Measurements from ENCODE around the gene SCN9A.

SCN9A gene

GRCh38 chr2:166239548-166239947 lies 136.2 kb downstream of the SCN9A start:
- H2AK5ac ChIP-seq (ENCODE audit: low read length, severe bottlenecking): no peak overlapping the region
- no peak overlapping the region for H2BK12ac ChIP-seq (ENCODE audit: low read length in 2 of 2)
- no peaks in the 10 kb centered on the region for H3K27me3 ChIP-seq (ENCODE audit: control insufficient read depth in 1 of 2, insufficient read depth in 1 of 2, low read length in 2 of 2)
- no peak overlapping the region for H3K4me2 ChIP-seq (ENCODE audit: low read length, poor library complexity, severe bottlenecking)
- peak overlapping the region in 1 of 2 experiments; percentile 45 for H3K4me3 ChIP-seq (ENCODE audit: insufficient read depth in 1 of 2, low read depth in 1 of 2, low read length in 2 of 2)
- no peak overlapping the region for H3K18ac ChIP-seq (ENCODE audit: low read depth in 1 of 2, low read length in 2 of 2)
- H3K14ac ChIP-seq (ENCODE audit: low read length in 2 of 2): no peak overlapping the region
- H3K4ac ChIP-seq (ENCODE audit: low read depth in 1 of 2, low read length in 2 of 2): no peak overlapping the region
- DNase-seq: peak; percentile 76
- no peak overlapping the region for H2BK15ac ChIP-seq (ENCODE audit: low read depth, poor library complexity, severe bottlenecking)
- H3K4me1 ChIP-seq (ENCODE audit: control insufficient read depth, insufficient read depth, low read depth, low read length): peaks cover 2% of the 10 kb centered on the region
- WGBS: 37% methylated on average over 3 of the region's 3 CpGs
- H2BK5ac ChIP-seq (ENCODE audit: low read depth, low read length, poor library complexity, severe bottlenecking): no peak overlapping the region
- H2BK120ac ChIP-seq (ENCODE audit: low read depth, low read length): no peak overlapping the region
- H3K27ac ChIP-seq (ENCODE audit: low read length, poor library complexity, severe bottlenecking): peak overlapping the region; percentile 24
- no peak overlapping the region for H3K23ac ChIP-seq (ENCODE audit: low read length in 2 of 2)
- H3K79me1 ChIP-seq (replicated peaks; ENCODE audit: low read length, poor library complexity, severe bottlenecking): no peaks in the 10 kb centered on the region
- no peak overlapping the region for H4K8ac ChIP-seq (ENCODE audit: low read length)
- peak overlapping the region; percentile 2 for H3K9ac ChIP-seq (ENCODE audit: low read length)
- H3K36me3 ChIP-seq (ENCODE audit: control insufficient read depth in 1 of 2, insufficient read depth in 2 of 2, low read depth in 1 of 2, low read length in 2 of 2): no peaks in the 10 kb centered on the region
- no peak overlapping the region for H4K91ac ChIP-seq (ENCODE audit: low read length)
- H2AFZ ChIP-seq (ENCODE audit: low read depth, low read length): peak overlapping the region; percentile 15
- H3K9me3 ChIP-seq (ENCODE audit: control insufficient read depth, low read length): no peaks in the 10 kb centered on the region

- no peak overlapping the region for H4K91ac ChIP-seq (ENCODE audit: low read length)
Observed at GRCh38 chr2:166238176-166238575, 137.6 kb downstream of the SCN9A start.

GRCh38 chr2:166234112-166234846 lies 141.5 kb downstream of the SCN9A start:
- Histone ChIP-seq H3K9ac (ENCODE audit: low read length) (peak overlapping the region; percentile 37), H3K4ac (ENCODE audit: low read depth in 1 of 2, low read length in 2 of 2) (no peak overlapping the region), H3K27me3 (ENCODE audit: control insufficient read depth in 1 of 2, insufficient read depth in 1 of 2, low read length in 2 of 2) (no peaks in the 10 kb centered on the region), H4K91ac (ENCODE audit: low read length) (no peak overlapping the region), H3K14ac (ENCODE audit: low read length in 2 of 2) (no peak overlapping the region), H4K8ac (ENCODE audit: low read length) (no peak overlapping the region), H3K79me1 (replicated peaks; ENCODE audit: low read length, poor library complexity, severe bottlenecking) (no peaks in the 10 kb centered on the region), H3K4me1 (ENCODE audit: control insufficient read depth, insufficient read depth, low read depth, low read length) (peaks cover 2% of the 10 kb centered on the region), H2BK15ac (ENCODE audit: low read depth, poor library complexity, severe bottlenecking) (no peak overlapping the region), H3K9me3 (ENCODE audit: control insufficient read depth, low read length) (no peaks in the 10 kb centered on the region), H2AK5ac (ENCODE audit: low read length, severe bottlenecking) (no peak overlapping the region), H3K4me3 (ENCODE audit: insufficient read depth in 1 of 2, low read depth in 1 of 2, low read length in 2 of 2) (no peak overlapping the region), H2BK120ac (ENCODE audit: low read depth, low read length) (no peak overlapping the region), H3K27ac (ENCODE audit: low read length, poor library complexity, severe bottlenecking) (peak overlapping the region; percentile 84), H3K23ac (ENCODE audit: low read length in 2 of 2) (no peak overlapping the region), H3K18ac (ENCODE audit: low read depth in 1 of 2, low read length in 2 of 2) (no peak overlapping the region), H2BK5ac (ENCODE audit: low read depth, low read length, poor library complexity, severe bottlenecking) (peak overlapping the region; percentile 79), H3K36me3 (ENCODE audit: control insufficient read depth in 1 of 2, insufficient read depth in 2 of 2, low read depth in 1 of 2, low read length in 2 of 2) (no peaks in the 10 kb centered on the region), H2AFZ (ENCODE audit: low read depth, low read length) (no peak overlapping the region), H3K4me2 (ENCODE audit: low read length, poor library complexity, severe bottlenecking) (no peak overlapping the region), H2BK12ac (ENCODE audit: low read length in 2 of 2) (no peak overlapping the region)
- DNase-seq: peak; percentile 50
- 53% methylated on average over 6 of the region's 7 CpGs for WGBS

More at GRCh38 chr2:166238176-166238575, 137.6 kb downstream of the SCN9A start:
- H3K4me2 ChIP-seq (ENCODE audit: low read length, poor library complexity, severe bottlenecking): no peak overlapping the region
- DNase-seq: no peak
- H2BK12ac ChIP-seq (ENCODE audit: low read length in 2 of 2): no peak overlapping the region
- no peaks in the 10 kb centered on the region for H3K79me1 ChIP-seq (replicated peaks; ENCODE audit: low read length, poor library complexity, severe bottlenecking)
- H3K4me3 ChIP-seq (ENCODE audit: insufficient read depth in 1 of 2, low read depth in 1 of 2, low read length in 2 of 2): no peak overlapping the region
- no peaks in the 10 kb centered on the region for H3K36me3 ChIP-seq (ENCODE audit: control insufficient read depth in 1 of 2, insufficient read depth in 2 of 2, low read depth in 1 of 2, low read length in 2 of 2)
- H3K14ac ChIP-seq (ENCODE audit: low read length in 2 of 2): no peak overlapping the region
- no peak overlapping the region for H4K8ac ChIP-seq (ENCODE audit: low read length)
- no peak overlapping the region for H2AK5ac ChIP-seq (ENCODE audit: low read length, severe bottlenecking)
- H3K9me3 ChIP-seq (ENCODE audit: control insufficient read depth, low read length): no peaks in the 10 kb centered on the region
- H2BK15ac ChIP-seq (ENCODE audit: low read depth, poor library complexity, severe bottlenecking): no peak overlapping the region
- no peaks in the 10 kb centered on the region for H3K27me3 ChIP-seq (ENCODE audit: control insufficient read depth in 1 of 2, insufficient read depth in 1 of 2, low read length in 2 of 2)
- H3K18ac ChIP-seq (ENCODE audit: low read depth in 1 of 2, low read length in 2 of 2): no peak overlapping the region
- H3K9ac ChIP-seq (ENCODE audit: low read length): no peak overlapping the region
- H3K23ac ChIP-seq (ENCODE audit: low read length in 2 of 2): no peak overlapping the region
- H2BK5ac ChIP-seq (ENCODE audit: low read depth, low read length, poor library complexity, severe bottlenecking): no peak overlapping the region
- H2BK120ac ChIP-seq (ENCODE audit: low read depth, low read length): no peak overlapping the region
- H3K27ac ChIP-seq (ENCODE audit: low read length, poor library complexity, severe bottlenecking): no peak overlapping the region
- no peak overlapping the region for H3K4ac ChIP-seq (ENCODE audit: low read depth in 1 of 2, low read length in 2 of 2)
- H3K4me1 ChIP-seq (ENCODE audit: control insufficient read depth, insufficient read depth, low read depth, low read length): peaks cover 2% of the 10 kb centered on the region
- H2AFZ ChIP-seq (ENCODE audit: low read depth, low read length): no peak overlapping the region

GRCh38 chr2:166233244-166233643 lies 142.5 kb downstream of the SCN9A start:
- 80% methylated on average over 1 of the region's 2 CpGs for WGBS
- Histone ChIP-seq H3K27me3 (ENCODE audit: control insufficient read depth in 1 of 2, insufficient read depth in 1 of 2, low read length in 2 of 2) (no peaks in the 10 kb centered on the region), H3K79me1 (replicated peaks; ENCODE audit: low read length, poor library complexity, severe bottlenecking) (no peaks in the 10 kb centered on the region), H3K4me2 (ENCODE audit: low read length, poor library complexity, severe bottlenecking) (no peak overlapping the region), H3K4me3 (ENCODE audit: insufficient read depth in 1 of 2, low read depth in 1 of 2, low read length in 2 of 2) (no peak overlapping the region), H2BK120ac (ENCODE audit: low read depth, low read length) (no peak overlapping the region), H4K91ac (ENCODE audit: low read length) (no peak overlapping the region), H4K8ac (ENCODE audit: low read length) (no peak overlapping the region), H3K36me3 (ENCODE audit: control insufficient read depth in 1 of 2, insufficient read depth in 2 of 2, low read depth in 1 of 2, low read length in 2 of 2) (no peaks in the 10 kb centered on the region), H3K4ac (ENCODE audit: low read depth in 1 of 2, low read length in 2 of 2) (no peak overlapping the region), H3K9me3 (ENCODE audit: control insufficient read depth, low read length) (no peaks in the 10 kb centered on the region), H3K9ac (ENCODE audit: low read length) (no peak overlapping the region), H3K18ac (ENCODE audit: low read depth in 1 of 2, low read length in 2 of 2) (no peak overlapping the region), H3K23ac (ENCODE audit: low read length in 2 of 2) (no peak overlapping the region), H2BK15ac (ENCODE audit: low read depth, poor library complexity, severe bottlenecking) (no peak overlapping the region), H2BK5ac (ENCODE audit: low read depth, low read length, poor library complexity, severe bottlenecking) (no peak overlapping the region), H2BK12ac (ENCODE audit: low read length in 2 of 2) (no peak overlapping the region), H2AFZ (ENCODE audit: low read depth, low read length) (no peak overlapping the region), H3K27ac (ENCODE audit: low read length, poor library complexity, severe bottlenecking) (no peak overlapping the region), H3K4me1 (ENCODE audit: control insufficient read depth, insufficient read depth, low read depth, low read length) (peaks cover 2% of the 10 kb centered on the region), H2AK5ac (ENCODE audit: low read length, severe bottlenecking) (no peak overlapping the region), H3K14ac (ENCODE audit: low read length in 2 of 2) (no peak overlapping the region)
- no peak for DNase-seq

Data from mesenchymal stem cell (in vitro differentiated cells and primary cell).